HG03342 (cell line): ENCODE measurements around the gene LTA.

Source experiments
- ATAC-seq: cut with Tn5 transposase; IDR thresholded peaks from one replicate; pipeline ENCODE4 v1.9.1; 2021; ENCODE audit warnings: mild to moderate bottlenecking, moderate library complexity; ENCODE audit not compliant: unreplicated experiment

Gene LTA

GRCh38 chr6:31568537-31568961 is 3.5 kb upstream of the LTA start:
- peak; percentile 62 for ATAC-seq

GRCh38 chr6:31569861-31570536 is 2.1 kb upstream of the LTA start:
- no peak for ATAC-seq

- ATAC-seq: no peak
Measured at GRCh38 chr6:31573239-31574105, 1.4 kb downstream of the LTA start.

- ATAC-seq: no peak
Measured at GRCh38 chr6:31574106-31575061, 2.3 kb downstream of the LTA start.

- ATAC-seq: no peak
Measured at GRCh38 chr6:31575335-31575901, 3.3 kb downstream of the LTA start, which contains the start of gene TNF. TSS of gene TNF (plus strand) at chr6:31575565. CDS start at chr6:31575742, 177 bp downstream.

GRCh38 chr6:31575952-31576685 is 4.0 kb downstream of the LTA start:
- no peak for ATAC-seq

GRCh38 chr6:31576897-31577578 is 4.9 kb downstream of the LTA start:
- no peak for ATAC-seq

- ATAC-seq: no peak
Measured at GRCh38 chr6:31577579-31577966, 5.5 kb downstream of the LTA start.

GRCh38 chr6:31578184-31579118 is 6.4 kb downstream of the LTA start:
- ATAC-seq: no peak

GRCh38 chr6:31579119-31579505 is 7.0 kb downstream of the LTA start:
- no peak for ATAC-seq

GRCh38 chr6:31579546-31580437 is 7.7 kb downstream of the LTA start:
- ATAC-seq: no peak

- no peak for ATAC-seq
Measured at GRCh38 chr6:31580438-31580740, 8.3 kb downstream of the LTA start.

GRCh38 chr6:31580807-31581433 is 8.8 kb downstream of the LTA start:
- ATAC-seq: peak; percentile 56

GRCh38 chr6:31581434-31582229 is 9.5 kb downstream of the LTA start:
- ATAC-seq: no peak

GRCh38 chr6:31582230-31582643 is 10.1 kb downstream of the LTA start, which contains the start of gene LTB:
TSS of gene LTB (minus strand) at chr6:31582424. CDS start at chr6:31582417, 7 bp downstream.
- ATAC-seq: no peak

- no peak for ATAC-seq
Measured at GRCh38 chr6:31585491-31585890, 13.4 kb downstream of the LTA start.
